ENCODE data around the gene PDE7B. TPM values are rescaled to one million over a fixed set of nuclear protein-coding genes. Genes with fewer than 3 reads are reported as not detected.

PDE7B gene
- total and polyA plus RNA-seq, 2 of the 13 experiments (the other 11 are each of a cell fraction or from before 2014, with no cell fraction given) = not detected

DNA sequence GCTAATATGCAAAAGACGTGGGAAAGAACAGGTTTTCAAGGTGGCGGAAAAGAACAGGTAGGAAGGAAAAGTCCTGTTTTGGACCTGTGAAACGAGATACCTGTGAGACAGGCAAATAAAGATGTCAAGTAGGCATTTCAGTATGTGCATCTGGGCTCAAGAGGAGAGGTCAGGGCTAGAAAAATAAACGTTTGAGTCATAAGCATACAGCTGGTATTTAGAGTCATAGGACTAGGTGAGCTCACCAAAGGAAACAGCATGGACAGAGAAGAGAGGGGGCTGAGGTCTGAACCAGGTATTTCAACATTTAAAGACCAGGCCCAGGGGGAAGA lies 383.7 kb downstream of the PDE7B start (continued):
- TF ChIP-seq DZIP1 (CRISPR knock-in tag; IDR thresholded peaks at IDR 0.05) = no peak
- TF ChIP-seq, protein P1, sequence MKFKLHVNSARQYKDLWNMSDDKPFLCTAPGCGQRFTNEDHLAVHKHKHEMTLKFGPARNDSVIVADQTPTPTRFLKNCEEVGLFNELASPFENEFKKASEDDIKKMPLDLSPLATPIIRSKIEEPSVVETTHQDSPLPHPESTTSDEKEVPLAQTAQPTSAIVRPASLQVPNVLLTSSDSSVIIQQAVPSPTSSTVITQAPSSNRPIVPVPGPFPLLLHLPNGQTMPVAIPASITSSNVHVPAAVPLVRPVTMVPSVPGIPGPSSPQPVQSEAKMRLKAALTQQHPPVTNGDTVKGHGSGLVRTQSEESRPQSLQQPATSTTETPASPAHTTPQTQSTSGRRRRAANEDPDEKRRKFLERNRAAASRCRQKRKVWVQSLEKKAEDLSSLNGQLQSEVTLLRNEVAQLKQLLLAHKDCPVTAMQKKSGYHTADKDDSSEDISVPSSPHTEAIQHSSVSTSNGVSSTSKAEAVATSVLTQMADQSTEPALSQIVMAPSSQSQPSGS (CRISPR knock-in tag; IDR thresholded peaks at IDR 0.05) = no peak
- TF ChIP-seq ZFYVE20 (CRISPR knock-in tag; IDR thresholded peaks at IDR 0.05; ENCODE audit: borderline replicate concordance, low read depth) = no peak
- no peak for TF ChIP-seq SP1 (IDR thresholded peaks at IDR 0.05)
- TF ChIP-seq SP1 (CRISPR knock-in tag; IDR thresholded peaks at IDR 0.05) = no peak
- no peak for TF ChIP-seq MAFF (IDR thresholded peaks at IDR 0.05; ENCODE audit: low read depth, low read length)
- no peak for TF ChIP-seq ZSCAN5A (CRISPR knock-in tag; IDR thresholded peaks at IDR 0.05; ENCODE audit: borderline replicate concordance)
- no peak for TF ChIP-seq ZNF747 (CRISPR knock-in tag; IDR thresholded peaks at IDR 0.05; ENCODE audit: borderline replicate concordance)
